Vagina (tissue), 2 donors: ENCODE measurements around the gene DGCR2. TPM values are rescaled to one million over a fixed set of nuclear protein-coding genes. Genes with fewer than 3 reads are reported as not detected.

Source experiments
- DNase-seq, 2 donors: peaks; one replicate each; pipeline ENCODE4 v3.0.0-alpha.2; 2017; ENCODE audit errors: extremely low spot score in 2 of 2
- H3K27ac ChIP-seq: fragments of 200-600 bp; sonication (generic); one replicate; pipeline ENCODE4 v1.5.1; 2019
- H3K27me3 ChIP-seq: fragments of 200-600 bp; sonication (generic); one replicate; pipeline ENCODE4 v1.5.1; 2019
- H3K36me3 ChIP-seq, 2 donors: fragments of 200-600 bp; sonication (generic); one replicate each; pipeline ENCODE4 v1.5.1; 2017 to 2019
- H3K4me1 ChIP-seq: fragments of 200-600 bp; sonication (generic); one replicate; pipeline ENCODE4 v1.5.1; 2019
- H3K4me3 ChIP-seq, 2 donors: fragments of 200-600 bp; sonication (generic); 1 replicate in 1 of 2; 2 replicates in 1 of 2; pipeline ENCODE4 v1.5.1; 2016 to 2019
- H3K9me3 ChIP-seq: fragments of 200-600 bp; sonication (generic); one replicate; pipeline ENCODE4 v1.5.1; 2019
- CTCF ChIP-seq, 3 experiments: fragments of 450-650 bp in 2 of 3; fragments of 200-600 bp in 1 of 3; sonication (generic) in 1 of 3; IDR thresholded peaks; one replicate each; pipeline ENCODE4 v1.5.1; 2017 to 2019; ENCODE audit warnings: antibody characterized with exemption in 3 of 3, mild to moderate bottlenecking in 2 of 3, moderate library complexity in 2 of 3
- POLR2A ChIP-seq, 2 donors: fragments of 450-650 bp; IDR thresholded peaks; one replicate each; pipeline ENCODE4 v1.6.1; 2017; ENCODE audit warnings: antibody characterized with exemption in 2 of 2, mild to moderate bottlenecking in 2 of 2, moderate library complexity in 2 of 2
- POLR2AphosphoS5 ChIP-seq, 2 donors: sonication (generic); formaldehyde crosslinking; IDR thresholded peaks; one replicate each; pipeline ENCODE4 v1.9.0; 2017; ENCODE audit warnings: antibody characterized with exemption in 2 of 2, mild to moderate bottlenecking in 2 of 2, low read depth in 1 of 2; ENCODE audit not compliant: insufficient read depth in 1 of 2
- intact Hi-C: fragments of 100-400 bp; cut with DNase I; formaldehyde crosslinking; loops from one replicate; pipeline ENCODE4 v1.15.1; 2023
- total RNA-seq: library from RNA; depleted of rRNA; stranded (reverse); fragments of >200 nt; gene quantifications from one replicate; pipeline ENCODE4 v1.2.3, GENCODE V29; 2016

DGCR2 gene
- total RNA-seq, 1 donor from 2014 or later = 66.3 TPM

- no peak for DNase-seq
- peaks cover 0 to 89% of the 10 kb centered on the region in 2 donors for H3K36me3 ChIP-seq
- intact Hi-C loops = no loop called here
- no peak overlapping the region for H3K27ac ChIP-seq
- no peaks in the 10 kb centered on the region for H3K27me3 ChIP-seq
- no peaks in the 10 kb centered on the region for H3K9me3 ChIP-seq
- H3K4me3 ChIP-seq = no peak overlapping the region
- TF ChIP-seq CTCF (IDR thresholded peaks at IDR 0.05) = no peak
- no peak for TF ChIP-seq POLR2A (IDR thresholded peaks at IDR 0.05)
- no peak for TF ChIP-seq POLR2AphosphoS5 (IDR thresholded peaks at IDR 0.05; ENCODE audit: insufficient read depth in 1 of 2, low read depth in 1 of 2)
- H3K4me1 ChIP-seq = no peaks in the 10 kb centered on the region
These were observed 77.1 kb downstream of the DGCR2 start for GRCh38 chr22:19045094-19045493.

- Histone ChIP-seq H3K36me3 (peaks cover 0 to 91% of the 10 kb centered on the region in 2 donors), H3K27me3 (no peaks in the 10 kb centered on the region)
- no peak for TF ChIP-seq POLR2AphosphoS5 (IDR thresholded peaks at IDR 0.05; ENCODE audit: insufficient read depth in 1 of 2, low read depth in 1 of 2)
- TF ChIP-seq POLR2A (IDR thresholded peaks at IDR 0.05) = no peak
- TF ChIP-seq CTCF (IDR thresholded peaks at IDR 0.05) = no peak
These were observed 77.8 kb downstream of the DGCR2 start for GRCh38 chr22:19044381-19044780.

GRCh38 chr22:19043121-19044085 lies 78.8 kb downstream of the DGCR2 start:
- H3K27ac ChIP-seq = no peak overlapping the region
- DNase-seq = no peak
- H3K9me3 ChIP-seq = no peaks in the 10 kb centered on the region
- TF ChIP-seq POLR2AphosphoS5 (IDR thresholded peaks at IDR 0.05; ENCODE audit: insufficient read depth in 1 of 2, low read depth in 1 of 2) = no peak
- TF ChIP-seq CTCF (IDR thresholded peaks at IDR 0.05) = no peak
- no peaks in the 10 kb centered on the region for H3K27me3 ChIP-seq
- H3K4me1 ChIP-seq = no peaks in the 10 kb centered on the region
- no peak overlapping the region for H3K4me3 ChIP-seq
- intact Hi-C loops = no loop called here
- H3K36me3 ChIP-seq = peaks cover 0 to 88% of the 10 kb centered on the region in 2 donors

More at GRCh38 chr22:19044381-19044780, 77.8 kb downstream of the DGCR2 start:
- no peak for DNase-seq
- H3K27ac ChIP-seq = no peak overlapping the region
- no peak overlapping the region for H3K4me3 ChIP-seq
- no peaks in the 10 kb centered on the region for H3K4me1 ChIP-seq
- H3K9me3 ChIP-seq = no peaks in the 10 kb centered on the region
- intact Hi-C loops = no loop called here

- H3K27ac ChIP-seq = no peak overlapping the region
- no peaks in the 10 kb centered on the region for H3K27me3 ChIP-seq
- H3K9me3 ChIP-seq = no peaks in the 10 kb centered on the region
- no peak overlapping the region for H3K4me3 ChIP-seq
- DNase-seq = no peak
- no peaks in the 10 kb centered on the region for H3K4me1 ChIP-seq
- peaks cover 0 to 88% of the 10 kb centered on the region in 2 donors for H3K36me3 ChIP-seq
- TF ChIP-seq CTCF (IDR thresholded peaks at IDR 0.05) (no peak), POLR2A (IDR thresholded peaks at IDR 0.05) (no peak), POLR2AphosphoS5 (IDR thresholded peaks at IDR 0.05; ENCODE audit: insufficient read depth in 1 of 2, low read depth in 1 of 2) (no peak)
- intact Hi-C loops = no loop called here
These were observed 79.7 kb downstream of the DGCR2 start for GRCh38 chr22:19042285-19043120.
